H9 (cell line): ENCODE results near the gene LDHA. TPM values are rescaled to one million over a fixed set of nuclear protein-coding genes. Genes with fewer than 3 reads are reported as not detected.

Source experiments
- DNase-seq: peaks from one replicate; pipeline ENCODE4 v3.0.0-alpha.2; 2017
- H2AFZ ChIP-seq: one replicate; pipeline ENCODE4 v1.6.1; 2013; ENCODE audit warnings: mild to moderate bottlenecking, low read length, control low read depth, moderate library complexity
- H2AK5ac ChIP-seq: 2 replicates; pipeline ENCODE4 v1.6.1; 2013; ENCODE audit warnings: low read length, control low read depth, mixed read lengths; ENCODE audit not compliant: insufficient read length
- H2BK120ac ChIP-seq: one replicate; pipeline ENCODE4 v1.6.1; 2013; ENCODE audit warnings: low read depth, mild to moderate bottlenecking, low read length, control low read depth, inconsistent platforms; ENCODE audit not compliant: poor library complexity, severe bottlenecking
- H2BK12ac ChIP-seq: 2 replicates; pipeline ENCODE4 v1.6.1; 2013; ENCODE audit warnings: low read length, control low read depth, mixed read lengths, low read depth; ENCODE audit not compliant: insufficient read length
- H2BK15ac ChIP-seq: 2 replicates; pipeline ENCODE4 v1.6.1; 2013; ENCODE audit warnings: low read depth, low read length, control low read depth
- H2BK20ac ChIP-seq: one replicate; pipeline ENCODE4 v1.6.1; 2013; ENCODE audit warnings: low read depth, mild to moderate bottlenecking, low read length, control low read depth, inconsistent platforms; ENCODE audit not compliant: poor library complexity, severe bottlenecking
- H2BK5ac ChIP-seq: 2 replicates; pipeline ENCODE4 v1.6.1; 2013; ENCODE audit warnings: low read length, control low read depth, mixed read lengths; ENCODE audit not compliant: insufficient read length
- H3K14ac ChIP-seq: 2 replicates; pipeline ENCODE4 v1.6.1; 2013; ENCODE audit warnings: low read length, control low read depth; ENCODE audit not compliant: insufficient read depth
- H3K18ac ChIP-seq: 2 replicates; pipeline ENCODE4 v1.6.1; 2013; ENCODE audit warnings: low read depth, mild to moderate bottlenecking, mixed read lengths, low read length, control low read depth; ENCODE audit not compliant: insufficient read length
- H3K23ac ChIP-seq: 2 replicates; pipeline ENCODE4 v1.6.1; 2013; ENCODE audit warnings: low read length, control low read depth, mixed read lengths, low read depth; ENCODE audit not compliant: insufficient read length
- H3K23me2 ChIP-seq: 2 replicates; pipeline ENCODE4 v1.6.1; 2013; ENCODE audit warnings: low read depth, mild to moderate bottlenecking, mixed read lengths, low read length, control low read depth; ENCODE audit not compliant: insufficient read length, poor library complexity, severe bottlenecking
- H3K27ac ChIP-seq: 2 replicates; pipeline ENCODE4 v1.5.1; 2013; ENCODE audit warnings: low read length, control low read depth, mixed read lengths, low read depth; ENCODE audit not compliant: insufficient read length
- H3K27me3 ChIP-seq: 2 replicates; pipeline ENCODE4 v1.6.1; 2013; ENCODE audit warnings: low read length, control low read depth, inconsistent platforms; ENCODE audit not compliant: insufficient read depth
- H3K4ac ChIP-seq: 2 replicates; pipeline ENCODE4 v1.6.1; 2013; ENCODE audit warnings: low read depth, mild to moderate bottlenecking, control low read depth, inconsistent platforms, low read length, moderate library complexity
- H3K4me1 ChIP-seq: 2 replicates; pipeline ENCODE4 v1.6.1; 2013; ENCODE audit warnings: low read length, control low read depth, inconsistent platforms; ENCODE audit not compliant: insufficient read depth
- H3K4me2 ChIP-seq: 2 replicates; pipeline ENCODE4 v1.6.1; 2013; ENCODE audit warnings: low read length, control low read depth, mixed read lengths; ENCODE audit not compliant: insufficient read length, insufficient read depth
- H3K56ac ChIP-seq: 2 replicates; pipeline ENCODE4 v1.6.1; 2013; ENCODE audit warnings: low read depth, mild to moderate bottlenecking, mixed read lengths, low read length, control low read depth; ENCODE audit not compliant: insufficient read length
- H3K79me1 ChIP-seq: 2 replicates; pipeline ENCODE4 v1.6.1; 2013; ENCODE audit warnings: low read depth, mild to moderate bottlenecking, moderate library complexity, low read length, control low read depth, inconsistent platforms; ENCODE audit not compliant: insufficient read depth, poor library complexity, severe bottlenecking
- H3K79me2 ChIP-seq: 2 replicates; pipeline ENCODE4 v1.6.1; 2013; ENCODE audit warnings: low read length, control low read depth, inconsistent platforms; ENCODE audit not compliant: insufficient read depth
- H3K9ac ChIP-seq: 2 replicates; pipeline ENCODE4 v1.6.1; 2013; ENCODE audit warnings: low read length, control low read depth, mixed read lengths; ENCODE audit not compliant: insufficient read length; ENCODE audit errors: extremely low read depth
- H3K9me3 ChIP-seq: one replicate; pipeline ENCODE4 v1.6.1; 2013; ENCODE audit warnings: low read depth, low read length, inconsistent platforms; ENCODE audit not compliant: control insufficient read depth
- H3T11ph ChIP-seq: one replicate; pipeline ENCODE4 v1.6.1; 2013; ENCODE audit warnings: mild to moderate bottlenecking, low read length, control low read depth, inconsistent platforms
- H4K20me1 ChIP-seq: one replicate; pipeline ENCODE4 v1.6.1; 2013; ENCODE audit not compliant: control insufficient read depth, insufficient read length, insufficient read depth
- H4K5ac ChIP-seq: 2 replicates; pipeline ENCODE4 v1.6.1; 2013; ENCODE audit warnings: low read depth, mild to moderate bottlenecking, mixed read lengths, low read length, control low read depth; ENCODE audit not compliant: insufficient read length
- H4K8ac ChIP-seq: replicated peaks from 2 replicates; pipeline ENCODE4 v1.6.1; 2013; ENCODE audit warnings: low read length, control low read depth, mixed read lengths, low read depth; ENCODE audit not compliant: insufficient read length
- H4K91ac ChIP-seq: 2 replicates; pipeline ENCODE4 v1.6.1; 2013; ENCODE audit warnings: low read depth, mild to moderate bottlenecking, moderate library complexity, mixed read lengths, low read length, control low read depth; ENCODE audit not compliant: insufficient read length
- H3K27ac Mint-ChIP-seq, 3 experiments: 2 replicates in 2 of 3; 3 replicates in 1 of 3; pipeline ENCODE4 v1.8.0; 2020 to 2021; ENCODE audit warnings: mixed read lengths in 3 of 3, mild to moderate bottlenecking in 1 of 3, moderate library complexity in 1 of 3
- H3K27me3 Mint-ChIP-seq: 2 replicates; pipeline ENCODE4 v1.8.0; 2021; ENCODE audit warnings: low read depth, mild to moderate bottlenecking, moderate library complexity, mixed read lengths
- H3K36me3 Mint-ChIP-seq, 3 experiments: 2 replicates in 2 of 3; 3 replicates in 1 of 3; pipeline ENCODE4 v1.8.0; 2020 to 2021; ENCODE audit warnings: low read depth in 3 of 3, mixed read lengths in 3 of 3; ENCODE audit not compliant: insufficient read depth in 1 of 3
- H3K4me1 Mint-ChIP-seq, 2 experiments: 2 replicates each; pipeline ENCODE4 v1.8.0; 2020; ENCODE audit warnings: mixed read lengths in 2 of 2
- H3K4me3 Mint-ChIP-seq, 2 experiments: 2 replicates in 1 of 2; 3 replicates in 1 of 2; pipeline ENCODE4 v1.8.0; 2020 to 2021; ENCODE audit warnings: mild to moderate bottlenecking in 2 of 2, mixed read lengths in 2 of 2, moderate library complexity in 1 of 2
- H3K9me3 Mint-ChIP-seq, 2 experiments: 2 replicates in 1 of 2; 3 replicates in 1 of 2; pipeline ENCODE4 v1.8.0; 2020; ENCODE audit warnings: mild to moderate bottlenecking in 2 of 2, mixed read lengths in 2 of 2, moderate library complexity in 1 of 2
- CTCF ChIP-seq: fragments of 200-600 bp; sonication (generic); conservative IDR thresholded peaks from 3 replicates; pipeline ENCODE4 v1.8.0; 2021; ENCODE audit warnings: antibody characterized with exemption, mild to moderate bottlenecking
- WGBS: extraction: QIAGEN DNeasy Blood & Tissue Kit; methylation state at CpG from one replicate; pipeline ENCODE4 v1.1.7; 2013; ENCODE audit warnings: missing lambda C conversion rate, low lambda C conversion rate, mixed read lengths; ENCODE audit not compliant: insufficient read length; ENCODE audit errors: extremely low coverage; 5-methylcytosine and 5-hydroxymethylcytosine counted together
- total RNA-seq: library from RNA; stranded (reverse); gene quantifications from 2 replicates; pipeline ENCODE4 v1.2.1, GENCODE V29; 2021

The LDHA gene
- total RNA-seq, 1 experiment from 2014 or later: 720 TPM

- H3K4me1 ChIP-seq: 0 out of 2 replicates have a peak, but pooled peaks cover 4% of the 10 kb centered on the region
- H3K36me3 Mint-ChIP-seq: peaks cover 16 to 40% (median 33%) of the 10 kb centered on the region in 3 experiments; a peak in 6 of 7 replicates
- peaks cover 10% of the 10 kb centered on the region; the same call in 1 of the 2 replicates for H3K79me2 ChIP-seq
- H4K8ac ChIP-seq: no peak overlapping the region
- H2BK15ac ChIP-seq: no peak overlapping the region
- H2BK120ac ChIP-seq: no peak overlapping the region
- H3K4ac ChIP-seq: no peak overlapping the region
- no peaks in the 10 kb centered on the region for H3K9me3 ChIP-seq
- no peak overlapping the region for H3K23ac ChIP-seq
- peak overlapping the region; percentile 90 to 98 (median 97) for H3K27ac Mint-ChIP-seq
- H3T11ph ChIP-seq: no peak overlapping the region
- H3K23me2 ChIP-seq: peaks cover 15% of the 10 kb centered on the region
- no peak overlapping the region for H4K91ac ChIP-seq
- H2AK5ac ChIP-seq: no peak overlapping the region
- peak overlapping the region; percentile 90 for H3K4me2 ChIP-seq
- peaks cover 0 to 15% of the 10 kb centered on the region in 2 experiments; a peak in 3 of 4 replicates for H3K4me1 Mint-ChIP-seq
- peaks cover 2% of the 10 kb centered on the region; the same call in 1 of the 2 replicates for H3K27me3 ChIP-seq
- peak overlapping the region; percentile 71 for H3K9ac ChIP-seq
- H4K20me1 ChIP-seq: no peaks in the 10 kb centered on the region
- H3K18ac ChIP-seq: peak overlapping the region; percentile 79
- H2BK20ac ChIP-seq: no peak overlapping the region
- H2AFZ ChIP-seq: no peak overlapping the region
- no peak overlapping the region for H3K56ac ChIP-seq
- peak; percentile 34 for DNase-seq
- peak overlapping the region; percentile 96 to 97 for H3K4me3 Mint-ChIP-seq
- H3K27me3 Mint-ChIP-seq: peaks cover 6% of the 10 kb centered on the region
- WGBS: no CpG with 5 or more reads among the region's 36 CpGs
- no peak overlapping the region for H4K5ac ChIP-seq
- H3K9me3 Mint-ChIP-seq: no peaks in the 10 kb centered on the region
- TF ChIP-seq CTCF: no peak
- H3K14ac ChIP-seq: peak overlapping the region; percentile 82; the same call in 1 of the 2 replicates
- H3K79me1 ChIP-seq: no peaks in the 10 kb centered on the region
- no peak overlapping the region for H2BK12ac ChIP-seq
- no peak overlapping the region for H2BK5ac ChIP-seq
- H3K27ac ChIP-seq: no peak overlapping the region
Measured at GRCh38 chr11:18394928-18395734, 768 bp downstream of the LDHA start.
